Uterus (tissue), 4 donors: Measurements from ENCODE around the gene DGKG. TPM values are rescaled to one million over a fixed set of nuclear protein-coding genes. Genes with fewer than 3 reads are reported as not detected.

Source experiments
- DNase-seq, 2 donors: peaks; one replicate each; pipeline ENCODE4 v3.0.0-alpha.2; 2019 to 2020
- H3K27ac ChIP-seq, 2 donors: fragments of 200-600 bp; sonication (generic); 1 replicate in 1 of 2; 2 replicates in 1 of 2; pipeline ENCODE4 v1.5.1; 2016 to 2018
- H3K27me3 ChIP-seq, 2 donors: fragments of 200-600 bp; sonication (generic); one replicate each; pipeline ENCODE4 v1.5.1; 2018 to 2019; ENCODE audit warnings: control low read depth in 1 of 2
- H3K36me3 ChIP-seq, 2 donors: fragments of 200-600 bp; sonication (generic); one replicate each; pipeline ENCODE4 v1.5.1; 2019; ENCODE audit warnings: control low read depth in 1 of 2
- H3K4me1 ChIP-seq, 2 donors: fragments of 200-600 bp; sonication (generic); one replicate each; pipeline ENCODE4 v1.5.1; 2018 to 2019; ENCODE audit warnings: control low read depth in 1 of 2
- H3K4me3 ChIP-seq, 2 donors: fragments of 200-600 bp; sonication (generic); 1 replicate in 1 of 2; 2 replicates in 1 of 2; pipeline ENCODE4 v1.5.1; 2018 to 2019; ENCODE audit warnings: mild to moderate bottlenecking in 1 of 2
- H3K9me3 ChIP-seq, 2 donors: fragments of 200-600 bp; sonication (generic); one replicate each; pipeline ENCODE4 v1.5.1; 2019; ENCODE audit warnings: control low read depth in 1 of 2
- CTCF ChIP-seq, 4 experiments: fragments of 200-600 bp in 2 of 4; fragments of 450-650 bp in 2 of 4; sonication (generic) in 2 of 4; IDR thresholded peaks; one replicate each; pipeline ENCODE4 v1.5.1; 2016 to 2019; ENCODE audit warnings: antibody characterized with exemption in 4 of 4, mild to moderate bottlenecking in 2 of 4, moderate library complexity in 1 of 4
- POLR2A ChIP-seq, 2 donors: fragments of 450-650 bp; IDR thresholded peaks; one replicate each; pipeline ENCODE4 v1.6.1; 2016; ENCODE audit warnings: antibody characterized with exemption in 2 of 2, mild to moderate bottlenecking in 1 of 2, moderate library complexity in 1 of 2
- intact Hi-C: fragments of 100-400 bp; cut with DNase I; formaldehyde crosslinking; loops from one replicate; pipeline ENCODE4 v1.15.1; 2023; ENCODE audit warnings: low total_unique reads
- total RNA-seq, 4 donors: library from RNA; depleted of rRNA in 3 of 4; stranded (reverse); fragments of >200 nt in 3 of 4; gene quantifications; one replicate each; pipeline versions ENCODE4 v1.1.0 to v1.2.4, GENCODE V29; 2014 to 2023
- donor health status: DM: yes; HTN: yes; CAD: no.

Gene DGKG
- total RNA-seq, 4 donors from 2014 or later: 1.9 to 10.8 (median 6.7) TPM

- no peaks in the 10 kb centered on the region for H3K9me3 ChIP-seq
- no peak overlapping the region for H3K4me3 ChIP-seq
- H3K4me1 ChIP-seq: no peaks in the 10 kb centered on the region
- intact Hi-C loops: no loop called here
- no peaks in the 10 kb centered on the region for H3K27me3 ChIP-seq
- no peak overlapping the region for H3K27ac ChIP-seq
- TF ChIP-seq POLR2A (IDR thresholded peaks at IDR 0.05) (no peak), CTCF (IDR thresholded peaks at IDR 0.05) (no peak)
- no peak for DNase-seq
- H3K36me3 ChIP-seq: no peaks in the 10 kb centered on the region
Measured at GRCh38 chr3:186314896-186315295, 47.1 kb downstream of the DGKG start.

GRCh38 chr3:186311441-186311840 is 50.6 kb downstream of the DGKG start:
- no peak overlapping the region for H3K27ac ChIP-seq
- H3K9me3 ChIP-seq: no peaks in the 10 kb centered on the region
- intact Hi-C loops: no loop called here
- H3K4me1 ChIP-seq: no peaks in the 10 kb centered on the region
- no peaks in the 10 kb centered on the region for H3K27me3 ChIP-seq
- H3K36me3 ChIP-seq: no peaks in the 10 kb centered on the region
- TF ChIP-seq POLR2A (IDR thresholded peaks at IDR 0.05): no peak
- no peak for TF ChIP-seq CTCF (IDR thresholded peaks at IDR 0.05)
- H3K4me3 ChIP-seq: no peak overlapping the region
- no peak for DNase-seq

GRCh38 chr3:186308549-186308948 is 53.5 kb downstream of the DGKG start:
- intact Hi-C loops: no loop called here
- no peaks in the 10 kb centered on the region for H3K4me1 ChIP-seq
- no peaks in the 10 kb centered on the region for H3K36me3 ChIP-seq
- no peaks in the 10 kb centered on the region for H3K27me3 ChIP-seq
- no peaks in the 10 kb centered on the region for H3K9me3 ChIP-seq
- no peak overlapping the region for H3K4me3 ChIP-seq
- no peak for TF ChIP-seq CTCF (IDR thresholded peaks at IDR 0.05)
- no peak for TF ChIP-seq POLR2A (IDR thresholded peaks at IDR 0.05)
- no peak overlapping the region for H3K27ac ChIP-seq
- DNase-seq: no peak

GRCh38 chr3:186307594-186308221 is 54.3 kb downstream of the DGKG start:
- Histone ChIP-seq H3K4me3 (no peak overlapping the region), H3K4me1 (no peaks in the 10 kb centered on the region), H3K36me3 (no peaks in the 10 kb centered on the region), H3K9me3 (no peaks in the 10 kb centered on the region), H3K27me3 (no peaks in the 10 kb centered on the region), H3K27ac (no peak overlapping the region)
- TF ChIP-seq CTCF (IDR thresholded peaks at IDR 0.05) (no peak), POLR2A (IDR thresholded peaks at IDR 0.05) (no peak)
- DNase-seq: no peak
- intact Hi-C loops: no loop called here

- no peak overlapping the region for H3K27ac ChIP-seq
- H3K4me3 ChIP-seq: no peak overlapping the region
- DNase-seq: no peak
- TF ChIP-seq CTCF (IDR thresholded peaks at IDR 0.05): no peak
- no peak for TF ChIP-seq POLR2A (IDR thresholded peaks at IDR 0.05)
- H3K4me1 ChIP-seq: no peaks in the 10 kb centered on the region
- intact Hi-C loops: no loop called here
- H3K27me3 ChIP-seq: no peaks in the 10 kb centered on the region
- H3K36me3 ChIP-seq: no peaks in the 10 kb centered on the region
- H3K9me3 ChIP-seq: no peaks in the 10 kb centered on the region
Measured at GRCh38 chr3:186305286-186305685, 56.7 kb downstream of the DGKG start.
